Retina (tissue), 1 donor: ENCODE measurements around the gene SPIC.
"Not testable (repeated sequence)": the region's sequence is repeated elsewhere in the genome, so short reads cannot be mapped to it uniquely, and the experiment has no call there.

Experiments used
- DNase-seq: peaks from one replicate; pipeline ENCODE4 v3.0.0-alpha.2; 2016

SPIC gene

GRCh38 chr12:101474711-101475386 lies at the start of gene SPIC:
TSS of gene SPIC (plus strand) at chr12:101475336. CDS start at chr12:101476905, 1,569 bp downstream.
- no peak for DNase-seq

- DNase-seq, result no peak
These were observed 44.7 kb upstream of the SPIC start for GRCh38 chr12:101430456-101430855.

DNA sequence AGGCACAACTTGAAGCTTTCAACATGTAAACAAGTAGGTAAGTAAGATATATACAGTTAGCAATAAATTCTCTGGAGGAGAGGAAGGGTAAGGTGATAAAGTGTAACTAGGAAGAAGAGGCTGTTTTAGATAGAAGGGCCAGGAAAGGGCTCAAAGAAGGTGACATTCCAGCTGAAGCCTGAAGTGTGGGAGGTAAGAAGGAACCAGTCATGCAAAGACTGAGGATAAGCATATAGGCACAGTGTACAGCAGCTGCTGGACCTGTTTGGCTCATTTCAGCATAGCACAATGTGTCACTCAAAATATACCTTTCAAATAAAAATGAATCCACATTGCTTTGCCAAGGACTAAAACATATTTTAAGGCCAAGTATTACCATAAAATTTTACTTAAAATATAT lies 39.0 kb upstream of the SPIC start:
- no peak for DNase-seq

DNA sequence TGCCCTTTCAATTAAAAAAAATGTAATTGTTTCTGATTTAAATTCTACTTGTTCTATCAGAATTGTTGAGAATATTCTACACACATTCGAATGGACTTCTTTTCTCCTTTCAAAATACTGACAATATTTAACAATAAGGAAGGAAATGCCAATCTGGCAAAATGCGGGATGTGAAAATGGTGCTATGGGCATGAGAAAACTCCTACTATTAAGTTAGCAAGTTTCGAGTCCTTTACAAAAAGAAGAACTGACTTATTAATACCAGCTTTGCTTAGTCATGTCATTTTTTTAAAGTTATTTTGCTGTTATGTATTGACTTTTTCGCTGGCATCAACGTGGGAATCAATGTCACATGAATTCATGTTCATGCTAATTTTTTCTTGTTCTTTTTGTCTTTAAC lies 35.9 kb upstream of the SPIC start:
- DNase-seq, result no peak

GRCh38 chr12:101441461-101442224 lies 33.5 kb upstream of the SPIC start:
- DNase-seq, result no peak

DNA sequence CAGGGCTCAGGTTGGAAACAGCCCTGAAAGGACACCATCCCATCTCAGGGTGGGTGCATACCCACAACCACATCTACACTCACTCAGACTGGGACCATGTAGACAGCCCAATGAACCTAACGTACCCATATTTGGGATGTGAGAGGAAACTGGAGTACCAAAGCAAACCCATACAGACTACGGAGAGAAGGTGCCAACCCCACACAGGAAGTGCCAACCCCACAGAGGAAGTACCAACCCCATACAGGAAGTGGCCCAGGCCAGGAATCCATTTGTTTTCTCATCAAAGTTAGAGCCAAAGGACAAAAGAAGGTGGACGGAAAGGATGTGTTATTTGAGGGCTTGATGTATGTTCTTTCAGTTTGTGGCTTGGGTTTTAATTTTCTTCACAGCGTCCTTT lies 19.5 kb upstream of the SPIC start:
- no peak for DNase-seq

DNA sequence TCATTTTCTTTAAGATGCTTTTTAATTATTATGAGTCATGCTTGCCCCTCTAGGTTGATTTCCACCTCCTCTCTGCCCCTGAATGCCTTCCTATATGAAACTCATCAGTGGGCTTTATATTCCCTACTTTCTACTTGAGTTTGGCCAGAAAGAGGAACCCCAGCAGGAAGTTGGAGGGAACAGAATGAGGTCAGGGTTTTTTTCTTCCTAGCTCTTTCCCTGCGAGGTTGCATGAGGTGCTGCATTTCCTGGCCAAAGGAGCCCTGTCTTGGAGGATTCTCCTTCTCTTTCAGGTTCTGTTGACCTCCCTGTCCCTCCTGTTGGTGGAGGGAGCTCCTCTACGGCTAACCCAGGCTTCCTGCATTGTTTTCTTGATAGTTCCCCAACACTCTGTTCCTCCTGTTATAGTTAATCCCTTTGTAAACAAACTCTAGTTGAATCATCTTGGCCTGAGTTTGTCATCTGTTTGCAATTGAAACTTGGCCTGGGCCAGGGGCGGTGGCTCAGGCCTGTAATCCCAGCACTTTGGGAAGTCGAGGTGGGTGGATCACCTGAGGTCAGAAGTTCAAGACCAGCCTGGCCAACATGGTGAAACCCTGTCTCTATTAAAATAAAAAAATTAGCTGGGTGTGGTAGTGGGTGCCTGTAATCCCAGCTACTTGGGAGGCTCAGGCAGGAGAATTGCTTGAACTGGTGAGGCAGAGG lies 15.3 kb upstream of the SPIC start:
- DNase-seq, result no peak

- no peak for DNase-seq
These were observed 6.2 kb upstream of the SPIC start for GRCh38 chr12:101468948-101469347.

DNA sequence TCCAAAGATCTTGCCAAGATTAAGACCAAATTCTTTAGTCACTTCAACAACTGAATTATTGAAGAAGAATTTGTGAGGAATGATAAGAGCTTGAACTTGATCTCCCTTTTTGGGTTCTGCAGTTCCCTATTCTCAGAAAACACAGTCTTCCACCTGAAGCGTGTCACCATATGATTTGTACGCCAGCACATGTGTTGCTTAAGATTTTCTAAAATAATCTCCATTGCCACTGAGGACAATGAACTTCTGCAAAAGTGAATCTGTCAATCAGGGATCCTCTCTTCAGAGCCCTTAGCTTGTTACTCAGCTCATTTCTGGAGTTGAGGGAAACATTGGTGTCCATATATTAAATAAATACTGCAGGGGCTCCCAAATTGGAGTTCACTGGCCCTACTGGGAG lies 4.2 kb upstream of the SPIC start:
- DNase-seq, result no peak

DNA sequence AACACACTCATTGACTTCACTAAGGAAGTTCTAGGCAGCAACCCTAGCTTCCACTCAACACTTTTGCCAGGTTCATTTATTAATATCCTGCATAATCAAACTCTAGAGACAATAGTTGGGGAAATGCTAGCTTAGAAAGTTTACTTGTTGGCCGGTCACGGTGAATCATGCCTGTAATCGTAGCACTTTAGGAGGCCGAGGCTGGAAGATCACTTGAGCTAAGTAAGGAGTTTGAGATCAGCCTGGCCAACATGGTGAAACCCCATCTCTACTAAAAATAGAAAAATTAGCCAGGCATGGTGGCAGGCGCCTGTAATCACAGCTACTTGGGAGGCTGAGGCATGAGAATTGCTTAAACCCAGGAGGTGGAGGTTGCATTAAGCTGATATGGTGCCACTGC lies 3.3 kb upstream of the SPIC start:
- not testable (repeated sequence) for DNase-seq

- no peak for DNase-seq
These were observed 888 bp upstream of the SPIC start for GRCh38 chr12:101474248-101474647.

DNA sequence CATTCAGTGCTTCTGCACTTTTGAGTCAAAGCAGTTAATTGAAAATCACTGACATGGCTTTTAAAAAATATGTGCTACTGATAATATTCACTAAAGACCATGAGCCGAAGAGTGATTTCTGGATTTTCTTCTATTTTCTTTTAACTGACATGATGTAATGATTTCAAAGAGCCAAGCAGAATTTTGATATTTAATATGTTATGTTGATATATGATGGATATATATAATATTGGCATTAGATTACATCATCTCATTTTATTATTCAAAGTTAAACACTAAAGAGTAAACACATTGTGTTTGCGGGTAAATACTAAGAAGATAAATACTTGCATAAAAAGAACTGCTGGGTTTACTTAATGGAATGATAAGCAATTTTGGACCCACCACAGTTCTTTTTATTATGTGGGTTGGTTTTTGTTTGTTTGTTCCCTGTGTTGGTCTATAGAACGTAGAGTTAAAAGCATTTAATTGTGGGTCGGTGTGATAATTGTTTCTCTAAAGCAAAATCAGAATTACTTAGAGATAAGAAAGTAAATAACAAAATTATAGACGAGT lies 692 bp downstream of the SPIC start:
- no peak for DNase-seq

DNA sequence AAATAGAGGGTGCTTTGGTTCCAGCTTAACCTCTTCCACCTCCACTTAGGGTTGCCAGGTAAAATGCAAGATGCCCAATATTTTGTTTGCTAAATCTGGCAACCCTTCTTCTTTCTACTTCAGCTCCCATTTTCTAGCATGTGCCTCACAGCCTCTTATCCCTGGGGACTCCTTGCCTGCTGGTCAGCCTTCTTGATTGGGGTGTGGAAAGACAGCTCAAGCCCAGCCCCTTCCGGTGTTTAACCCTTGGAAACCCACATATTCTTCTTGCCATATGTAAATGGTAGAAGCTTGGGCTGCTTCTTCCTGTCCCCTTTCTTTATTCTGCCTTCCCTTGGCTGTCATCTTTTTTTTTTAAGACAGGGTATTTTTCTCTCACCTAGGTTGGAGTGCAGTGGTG lies 5.7 kb downstream of the SPIC start:
- no peak for DNase-seq

- no peak for DNase-seq
These were observed 9.9 kb downstream of the SPIC start for GRCh38 chr12:101485021-101485420.

- no peak for DNase-seq
These were observed 13.3 kb downstream of the SPIC start for GRCh38 chr12:101488469-101488868.

DNA sequence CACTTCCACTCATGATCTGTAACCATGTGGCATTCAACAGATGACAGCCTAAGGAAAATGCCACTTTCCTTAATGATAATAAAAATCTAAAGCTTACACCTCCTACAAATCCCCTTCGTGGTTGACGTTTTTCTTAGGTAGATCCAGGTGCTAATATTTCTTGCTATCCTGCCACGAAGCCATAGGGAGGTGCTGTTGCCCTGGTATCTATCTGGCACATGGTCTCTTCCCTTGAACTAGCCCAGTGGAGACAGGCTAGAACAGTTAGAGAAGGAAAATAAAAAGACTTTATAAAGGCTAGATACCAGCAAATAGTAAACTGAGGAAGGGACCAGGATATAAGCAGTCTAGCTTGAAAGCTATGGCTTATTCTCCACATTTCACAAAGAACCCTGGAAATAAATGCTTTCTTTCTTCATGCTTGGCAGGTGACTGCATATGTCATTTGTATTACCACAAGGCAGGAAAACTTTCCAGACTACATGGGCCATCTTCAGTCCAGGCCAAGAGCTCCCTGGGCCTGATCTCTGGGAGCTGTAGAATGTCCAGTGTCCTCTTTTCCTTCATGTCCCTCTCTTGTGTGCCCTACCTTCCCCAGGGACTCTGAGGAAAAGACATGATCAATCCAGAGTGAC lies 15.3 kb downstream of the SPIC start:
- no peak for DNase-seq

GRCh38 chr12:101491329-101491728 lies 16.2 kb downstream of the SPIC start:
- no peak for DNase-seq

- DNase-seq, result no peak
These were observed 18.4 kb downstream of the SPIC start for GRCh38 chr12:101493556-101493955.

GRCh38 chr12:101498252-101498651 lies 23.1 kb downstream of the SPIC start:
- DNase-seq, result no peak

GRCh38 chr12:101501410-101501995 lies 26.4 kb downstream of the SPIC start:
- no peak for DNase-seq

GRCh38 chr12:101521136-101521535 lies 46.0 kb downstream of the SPIC start:
- DNase-seq, result no peak

DNA sequence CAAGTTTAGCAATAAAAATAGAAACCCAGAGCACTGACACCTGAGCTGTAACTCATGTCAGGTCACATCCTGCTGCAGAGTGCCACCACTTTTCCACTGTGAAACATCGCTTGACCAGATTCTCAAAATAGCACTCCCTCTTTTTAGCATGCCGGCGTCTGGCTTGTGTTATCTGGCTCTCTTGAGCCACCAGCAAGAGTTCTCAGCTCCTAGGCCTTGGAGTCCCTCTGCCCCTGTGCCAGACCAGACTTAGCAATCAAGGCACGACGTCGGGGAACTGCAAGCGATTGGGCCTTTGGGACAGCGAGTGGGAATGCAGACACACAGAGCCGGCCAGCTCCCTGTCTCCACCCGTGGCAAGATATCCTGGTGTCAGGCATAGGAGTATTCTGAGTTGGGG lies 52.5 kb downstream of the SPIC start:
- no peak for DNase-seq
